OCI-LY1 (cell line): ENCODE measurements around the gene DVL1.

Source experiments
- EZH2 ChIP-seq: fragments of 200-600 bp; sonication (generic), shearing (Covaris generic); IDR thresholded peaks from 2 replicates; pipeline ENCODE4 v1.8.0; 2017; ENCODE audit warnings: borderline replicate concordance, mixed run types, mild to moderate bottlenecking, antibody characterized with exemption, low read length, moderate library complexity, mixed read lengths
- TF ChIP-seq, protein P1 (sequence below): fragments of 200-600 bp; sonication (generic), shearing (Covaris generic); IDR thresholded peaks from 2 replicates; pipeline ENCODE4 v1.5.1; 2017; ENCODE audit warnings: mild to moderate bottlenecking, antibody characterized with exemption, low read length, moderate library complexity, mixed read lengths

DNA sequence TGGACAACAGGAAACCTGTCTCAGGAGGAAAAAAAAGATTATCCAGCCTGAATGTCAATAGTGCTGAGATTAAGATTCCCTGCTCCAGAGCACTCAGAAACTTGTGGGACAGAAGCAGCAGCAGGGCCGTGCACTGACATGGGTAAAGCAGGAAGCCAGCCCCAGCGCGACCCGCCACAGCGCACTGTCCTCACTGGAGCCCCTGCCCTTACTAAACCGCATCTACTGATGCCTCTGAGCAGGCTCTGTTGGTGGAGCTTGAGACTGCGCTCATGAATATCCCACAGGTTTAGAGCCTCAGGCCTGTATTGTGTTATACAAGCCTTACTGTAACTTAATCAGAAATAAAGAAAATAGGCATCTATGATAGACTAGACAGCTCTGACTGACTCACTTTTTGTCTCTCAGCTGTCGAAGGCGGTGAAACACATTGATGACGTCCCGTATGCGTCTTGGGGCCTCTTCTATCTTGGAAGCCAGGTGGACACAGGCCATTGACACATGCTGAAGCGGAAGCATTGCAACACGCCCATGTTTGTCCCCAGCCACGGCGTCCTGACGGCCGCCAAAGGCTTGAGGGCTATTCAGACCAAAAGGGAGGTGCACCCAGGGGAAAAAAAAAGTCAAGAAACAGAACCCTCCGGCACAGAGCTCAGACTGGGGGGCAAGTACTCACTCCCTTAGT, 48.8 kb upstream of the DVL1 start:
- TF ChIP-seq, protein P1, sequence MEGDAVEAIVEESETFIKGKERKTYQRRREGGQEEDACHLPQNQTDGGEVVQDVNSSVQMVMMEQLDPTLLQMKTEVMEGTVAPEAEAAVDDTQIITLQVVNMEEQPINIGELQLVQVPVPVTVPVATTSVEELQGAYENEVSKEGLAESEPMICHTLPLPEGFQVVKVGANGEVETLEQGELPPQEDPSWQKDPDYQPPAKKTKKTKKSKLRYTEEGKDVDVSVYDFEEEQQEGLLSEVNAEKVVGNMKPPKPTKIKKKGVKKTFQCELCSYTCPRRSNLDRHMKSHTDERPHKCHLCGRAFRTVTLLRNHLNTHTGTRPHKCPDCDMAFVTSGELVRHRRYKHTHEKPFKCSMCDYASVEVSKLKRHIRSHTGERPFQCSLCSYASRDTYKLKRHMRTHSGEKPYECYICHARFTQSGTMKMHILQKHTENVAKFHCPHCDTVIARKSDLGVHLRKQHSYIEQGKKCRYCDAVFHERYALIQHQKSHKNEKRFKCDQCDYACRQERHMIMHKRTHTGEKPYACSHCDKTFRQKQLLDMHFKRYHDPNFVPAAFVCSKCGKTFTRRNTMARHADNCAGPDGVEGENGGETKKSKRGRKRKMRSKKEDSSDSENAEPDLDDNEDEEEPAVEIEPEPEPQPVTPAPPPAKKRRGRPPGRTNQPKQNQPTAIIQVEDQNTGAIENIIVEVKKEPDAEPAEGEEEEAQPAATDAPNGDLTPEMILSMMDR, result no peak
- TF ChIP-seq EZH2, result no peak
